Stimulated activated CD8-positive, alpha-beta memory T cell treated with anti-CD3 and anti-CD28 coated beads, Interleukin-12 subunit alpha, Interleukin-12 subunit beta, amount 100 ng/mL, for 1 hour (primary cell): ENCODE measurements around the gene PCGF1.

Experiments
- DNase-seq: peaks from one replicate; pipeline ENCODE4 v3.0.0-alpha.2; 2020; ENCODE audit warnings: low read depth

Gene PCGF1

GRCh38 chr2:74515271-74515980 is 7.9 kb upstream of the PCGF1 start:
- no peak for DNase-seq

GRCh38 chr2:74514368-74515270 is 7.1 kb upstream of the PCGF1 start, which contains the start of gene TLX2:
Gene TLX2 (plus strand): TSS chr2:74514450. CDS start chr2:74514807, 357 bp downstream.
- no peak for DNase-seq

GRCh38 chr2:74513605-74514367 is 6.3 kb upstream of the PCGF1 start:
- DNase-seq, result no peak

GRCh38 chr2:74512744-74513604 is 5.5 kb upstream of the PCGF1 start:
- no peak for DNase-seq

GRCh38 chr2:74511104-74511989 is 3.9 kb upstream of the PCGF1 start:
- DNase-seq, result no peak

GRCh38 chr2:74510272-74510671 is 2.8 kb upstream of the PCGF1 start:
- no peak for DNase-seq

- no peak for DNase-seq
Measured at GRCh38 chr2:74507926-74508520, 528 bp upstream of the PCGF1 start.

- no peak for DNase-seq
Measured at GRCh38 chr2:74505448-74506246, 1.8 kb downstream of the PCGF1 start.

- no peak for DNase-seq
Measured at GRCh38 chr2:74504591-74504990, 2.9 kb downstream of the PCGF1 start.

- DNase-seq, result no peak
Measured at GRCh38 chr2:74503506-74504475, 3.7 kb downstream of the PCGF1 start.

- no peak for DNase-seq
Measured at GRCh38 chr2:74502720-74503505, 4.6 kb downstream of the PCGF1 start.

- DNase-seq, result no peak
Measured at GRCh38 chr2:74502147-74502719, 5.3 kb downstream of the PCGF1 start.

GRCh38 chr2:74501335-74502071 is 6.0 kb downstream of the PCGF1 start:
- no peak for DNase-seq

GRCh38 chr2:74500578-74500946 is 6.9 kb downstream of the PCGF1 start:
- DNase-seq, result no peak

- no peak for DNase-seq
Measured at GRCh38 chr2:74499940-74500577, 7.4 kb downstream of the PCGF1 start.
